GM19438 (cell line): Measurements from ENCODE around the gene DAZAP1.

Source experiments
- ATAC-seq: cut with Tn5 transposase; IDR thresholded peaks from one replicate; pipeline ENCODE4 v1.9.1; 2021; ENCODE audit warnings: low read depth; ENCODE audit not compliant: unreplicated experiment

The DAZAP1 gene

DNA sequence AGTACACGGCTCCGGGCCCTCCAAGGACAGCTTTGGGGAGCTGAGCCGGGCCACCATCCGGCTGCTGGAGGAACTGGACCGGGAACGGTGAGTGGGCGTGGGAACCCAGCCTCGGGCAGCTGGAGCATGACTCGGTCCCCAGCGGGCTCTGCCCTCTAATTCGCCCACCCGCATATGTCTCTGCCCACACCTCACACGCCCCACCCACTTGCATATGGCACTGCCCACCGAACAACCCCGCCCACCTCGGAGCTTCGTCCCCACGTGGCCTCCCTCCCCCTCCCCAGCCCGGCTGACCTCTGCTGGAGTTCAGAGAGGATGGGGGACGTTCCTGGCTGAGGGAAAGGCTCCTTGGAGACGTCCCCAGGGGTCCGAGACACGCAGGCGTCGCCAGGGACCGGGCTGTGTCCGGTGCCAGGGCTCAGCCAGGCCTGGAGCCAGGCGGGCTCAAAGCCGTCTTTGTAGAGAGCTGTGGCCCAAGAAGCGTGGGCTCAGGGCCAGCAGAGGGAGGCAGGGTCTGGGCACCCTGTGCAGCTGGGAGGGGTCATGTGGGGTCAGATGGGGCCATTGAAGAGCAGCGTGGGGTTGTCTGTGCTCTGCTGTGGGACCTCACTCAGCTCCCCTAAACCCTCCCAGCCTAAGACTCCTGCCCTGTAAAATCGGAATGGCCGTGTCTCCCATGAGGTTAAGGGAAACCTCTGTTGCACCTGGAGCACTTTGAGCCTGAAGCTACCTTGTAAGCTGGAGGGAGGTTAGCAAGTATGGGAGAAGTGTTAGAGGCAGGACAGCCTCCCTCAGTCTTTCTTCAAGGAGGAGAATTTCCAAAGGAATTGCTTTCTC is 46.4 kb downstream of the DAZAP1 start:
- no peak for ATAC-seq

DNA sequence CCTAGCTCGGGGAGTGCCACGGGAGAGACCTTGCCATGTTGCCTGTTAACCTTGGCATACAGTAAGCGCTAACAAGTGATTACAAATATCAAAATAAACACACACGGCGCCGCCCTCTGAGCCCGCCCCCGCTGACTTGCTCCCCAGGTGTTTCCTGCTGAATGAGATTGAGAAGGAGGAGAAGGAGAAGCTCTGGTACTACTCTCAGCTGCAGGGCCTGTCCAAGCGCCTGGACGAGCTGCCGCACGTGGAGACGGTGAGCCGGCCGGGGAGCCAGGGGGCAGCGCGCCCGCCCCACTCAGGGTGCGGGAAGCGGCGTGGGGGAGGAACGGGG is 47.6 kb downstream of the DAZAP1 start:
- no peak for ATAC-seq

DNA sequence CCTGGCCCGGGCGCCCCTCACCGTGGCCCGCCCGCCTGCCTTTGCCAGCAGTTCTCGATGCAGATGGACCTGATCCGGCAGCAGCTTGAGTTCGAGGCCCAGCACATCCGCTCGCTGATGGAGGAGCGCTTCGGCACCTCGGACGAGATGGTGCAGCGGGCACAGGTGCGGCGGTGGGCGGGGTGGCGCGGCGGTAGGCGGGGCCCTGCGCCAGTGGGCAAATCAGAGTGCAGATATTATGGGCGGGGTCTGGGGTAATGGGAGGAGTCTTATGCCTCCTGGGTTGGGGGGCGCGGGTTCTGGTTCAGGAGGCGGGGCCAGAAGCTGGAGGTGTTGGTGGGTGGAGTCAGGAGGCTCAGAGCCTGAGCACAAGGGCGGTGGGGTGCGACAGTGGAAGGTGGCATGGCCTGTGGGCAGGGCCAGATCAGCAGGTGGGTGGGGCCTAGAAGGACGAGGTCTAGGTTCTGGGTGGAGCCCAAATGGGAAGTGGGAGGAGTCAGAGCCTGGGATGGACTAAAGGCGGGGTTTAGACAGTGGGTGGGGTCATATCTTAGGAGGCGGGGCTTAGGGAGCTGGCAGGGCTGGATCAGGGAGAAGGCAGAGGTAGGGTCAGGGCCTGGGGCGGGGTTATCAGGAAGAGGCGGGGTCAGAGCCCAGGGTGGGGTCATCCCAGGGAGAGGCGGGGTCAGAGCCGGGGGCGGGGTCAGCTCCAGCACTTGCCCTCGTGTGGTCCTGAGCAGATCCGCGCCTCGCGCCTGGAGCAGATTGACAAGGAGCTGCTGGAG is 48.1 kb downstream of the DAZAP1 start:
- no peak for ATAC-seq

DNA sequence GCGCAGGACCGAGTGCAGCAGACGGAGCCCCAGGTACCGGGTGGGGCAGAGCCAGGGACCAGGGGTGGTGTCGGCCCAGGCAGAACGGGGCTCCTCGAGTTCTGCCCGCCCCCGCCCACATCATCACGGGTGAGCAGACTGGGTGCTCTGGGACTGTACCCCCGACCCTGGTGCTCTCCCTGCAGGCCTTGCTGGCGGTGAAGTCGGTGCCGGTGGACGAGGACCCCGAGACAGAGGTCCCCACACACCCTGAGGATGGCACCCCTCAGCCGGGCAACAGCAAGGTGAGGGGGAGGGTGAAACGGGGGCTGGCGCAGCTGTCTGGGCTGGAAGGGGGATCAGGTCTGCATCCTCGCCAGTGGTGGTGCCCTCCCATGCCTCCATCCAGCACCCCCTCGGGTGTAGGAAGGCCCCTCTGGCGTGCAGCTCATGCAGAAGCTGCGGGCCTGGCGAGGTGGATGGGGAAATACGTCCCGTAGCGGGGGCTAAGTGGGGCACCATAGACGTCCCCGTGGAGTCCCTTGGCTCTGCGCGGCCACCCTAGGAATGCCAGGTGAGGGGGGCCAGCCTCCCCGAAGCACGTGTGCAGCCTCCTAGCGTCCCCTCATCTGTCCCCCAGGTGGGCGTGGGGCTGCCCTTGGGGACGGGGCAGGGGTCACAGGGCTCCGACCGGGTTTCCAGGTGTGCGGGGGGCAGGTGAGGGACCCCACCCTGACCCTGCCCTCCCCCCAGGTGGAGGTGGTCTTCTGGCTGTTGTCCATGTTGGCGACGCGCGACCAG is 48.9 kb downstream of the DAZAP1 start:
- no peak for ATAC-seq

DNA sequence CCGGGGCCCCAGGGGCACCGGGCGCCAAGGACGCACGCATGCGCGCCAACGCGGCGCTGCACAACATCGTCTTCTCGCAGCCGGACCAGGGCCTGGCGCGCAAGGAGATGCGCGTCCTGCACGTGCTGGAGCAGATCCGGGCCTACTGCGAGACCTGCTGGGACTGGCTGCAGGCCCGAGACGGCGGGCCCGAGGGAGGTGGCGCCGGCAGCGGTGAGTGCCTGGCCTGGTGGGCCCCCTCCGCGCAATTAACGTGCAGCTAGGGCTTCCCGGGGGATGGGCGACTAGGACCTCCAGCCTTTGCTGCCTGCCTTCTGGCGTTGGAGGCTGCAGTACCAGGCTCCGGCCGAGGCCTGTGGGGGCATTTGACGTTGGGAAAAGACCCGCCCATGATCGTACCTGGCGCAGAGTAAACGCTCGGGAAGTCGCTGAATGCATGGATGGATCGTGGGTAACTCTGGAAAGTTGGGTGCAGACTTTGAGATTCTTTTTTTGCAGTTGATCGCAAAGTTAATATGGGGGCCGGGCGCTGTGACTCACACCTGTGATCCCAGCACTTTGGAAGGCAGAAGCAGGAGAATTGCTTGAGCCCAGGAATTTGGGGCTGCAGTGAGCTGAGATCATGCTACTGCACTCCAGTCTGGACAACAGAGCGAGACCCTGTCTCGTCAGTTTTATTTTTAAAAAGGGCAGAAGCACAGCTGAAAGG is 49.8 kb downstream of the DAZAP1 start:
- ATAC-seq = no peak

DNA sequence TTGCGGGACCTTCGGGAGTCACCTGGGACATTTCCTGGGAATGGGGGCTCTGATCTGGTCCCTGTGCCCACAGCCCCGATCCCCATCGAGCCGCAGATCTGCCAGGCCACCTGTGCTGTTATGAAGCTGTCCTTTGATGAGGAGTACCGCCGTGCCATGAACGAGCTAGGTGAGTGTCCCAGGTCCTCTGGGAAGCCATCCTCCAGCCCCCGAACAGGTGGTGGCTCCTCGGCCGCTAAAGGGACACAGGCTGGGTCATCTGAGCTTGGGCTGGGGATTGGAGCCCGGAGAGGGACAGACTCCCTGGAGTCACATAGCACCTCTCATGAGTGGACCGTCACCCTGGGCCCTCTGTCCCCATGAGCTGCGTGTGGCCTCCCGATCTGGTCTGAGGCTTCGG is 50.5 kb downstream of the DAZAP1 start:
- ATAC-seq = no peak

DNA sequence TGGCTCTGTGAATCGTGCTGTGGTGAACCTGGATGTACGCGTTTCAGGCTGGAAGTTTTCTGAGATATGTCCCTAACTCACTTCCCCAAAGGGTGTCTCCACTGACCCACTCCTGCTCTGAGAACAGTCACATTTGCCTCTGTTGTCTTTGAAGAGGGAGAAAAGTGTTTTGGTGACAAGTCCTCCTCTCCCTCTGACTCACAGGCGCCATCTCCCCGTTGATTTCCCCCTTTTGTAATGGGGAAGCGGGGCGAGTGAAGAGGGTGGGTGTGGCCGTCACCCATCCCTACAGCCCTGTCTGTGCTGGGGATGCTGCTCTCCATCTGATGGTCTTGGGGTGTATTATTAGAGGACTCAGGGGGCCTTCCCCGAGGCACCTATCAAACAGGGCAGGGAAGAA is 52.1 kb downstream of the DAZAP1 start:
- ATAC-seq = no peak

DNA sequence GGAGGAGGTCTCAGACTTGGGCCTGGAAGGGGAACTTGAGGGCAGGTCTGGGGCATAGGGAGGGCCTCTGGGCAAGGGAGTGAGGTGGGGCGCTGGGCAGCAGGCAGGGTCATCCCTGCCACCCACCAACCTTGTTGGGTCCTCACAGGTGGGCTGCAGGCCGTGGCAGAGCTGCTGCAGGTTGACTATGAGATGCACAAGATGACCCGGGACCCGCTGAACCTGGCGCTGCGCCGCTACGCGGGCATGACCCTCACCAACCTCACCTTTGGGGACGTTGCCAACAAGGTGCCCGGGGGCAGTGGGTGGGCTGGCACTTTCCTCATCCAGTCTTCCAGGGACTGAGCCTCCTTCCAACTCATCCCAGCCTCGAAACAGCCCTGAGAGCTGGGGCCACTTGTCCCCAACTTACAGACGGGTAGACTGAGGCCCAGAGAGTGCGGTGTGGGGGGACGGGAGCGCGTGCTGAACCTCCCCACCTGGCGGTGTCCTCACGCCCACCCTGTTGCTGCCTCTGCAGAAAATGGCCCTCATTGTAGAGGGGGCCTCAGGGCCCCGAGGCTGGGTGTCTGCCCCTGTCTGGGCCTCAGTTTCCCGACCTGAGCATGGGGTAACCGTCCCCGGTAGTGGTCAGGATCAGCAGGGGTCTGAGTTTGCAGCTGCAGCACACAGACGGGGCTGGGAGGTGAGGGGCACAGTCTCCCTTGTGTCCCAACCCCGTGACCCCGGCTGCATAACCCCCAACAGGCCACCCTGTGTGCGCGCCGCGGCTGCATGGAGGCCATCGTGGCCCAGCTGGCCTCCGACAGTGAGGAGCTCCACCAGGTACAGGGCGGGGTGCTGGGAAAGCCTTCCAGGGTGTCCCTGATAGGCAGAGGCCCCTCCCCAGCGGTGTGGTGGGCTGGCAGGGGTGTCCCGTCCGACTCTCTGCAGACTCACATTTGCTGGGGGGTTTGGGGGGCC is 52.9 kb downstream of the DAZAP1 start:
- no peak for ATAC-seq

DNA sequence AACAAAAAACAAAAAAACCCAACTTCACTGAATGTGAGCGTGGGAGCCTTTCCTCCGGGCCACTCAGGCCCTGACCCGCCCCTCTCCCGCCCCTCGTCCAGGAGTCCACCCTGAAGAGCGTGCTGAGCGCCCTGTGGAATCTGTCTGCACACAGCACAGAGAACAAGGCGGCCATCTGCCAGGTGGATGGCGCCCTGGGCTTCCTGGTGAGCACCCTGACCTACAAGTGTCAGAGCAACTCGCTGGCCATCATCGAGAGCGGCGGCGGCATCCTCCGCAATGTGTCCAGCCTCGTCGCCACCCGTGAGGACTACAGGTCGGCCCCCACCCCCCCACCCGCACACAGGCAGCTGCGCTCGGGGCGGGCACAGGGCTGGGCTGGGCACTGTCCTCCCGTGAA is 54.5 kb downstream of the DAZAP1 start:
- no peak for ATAC-seq

DNA sequence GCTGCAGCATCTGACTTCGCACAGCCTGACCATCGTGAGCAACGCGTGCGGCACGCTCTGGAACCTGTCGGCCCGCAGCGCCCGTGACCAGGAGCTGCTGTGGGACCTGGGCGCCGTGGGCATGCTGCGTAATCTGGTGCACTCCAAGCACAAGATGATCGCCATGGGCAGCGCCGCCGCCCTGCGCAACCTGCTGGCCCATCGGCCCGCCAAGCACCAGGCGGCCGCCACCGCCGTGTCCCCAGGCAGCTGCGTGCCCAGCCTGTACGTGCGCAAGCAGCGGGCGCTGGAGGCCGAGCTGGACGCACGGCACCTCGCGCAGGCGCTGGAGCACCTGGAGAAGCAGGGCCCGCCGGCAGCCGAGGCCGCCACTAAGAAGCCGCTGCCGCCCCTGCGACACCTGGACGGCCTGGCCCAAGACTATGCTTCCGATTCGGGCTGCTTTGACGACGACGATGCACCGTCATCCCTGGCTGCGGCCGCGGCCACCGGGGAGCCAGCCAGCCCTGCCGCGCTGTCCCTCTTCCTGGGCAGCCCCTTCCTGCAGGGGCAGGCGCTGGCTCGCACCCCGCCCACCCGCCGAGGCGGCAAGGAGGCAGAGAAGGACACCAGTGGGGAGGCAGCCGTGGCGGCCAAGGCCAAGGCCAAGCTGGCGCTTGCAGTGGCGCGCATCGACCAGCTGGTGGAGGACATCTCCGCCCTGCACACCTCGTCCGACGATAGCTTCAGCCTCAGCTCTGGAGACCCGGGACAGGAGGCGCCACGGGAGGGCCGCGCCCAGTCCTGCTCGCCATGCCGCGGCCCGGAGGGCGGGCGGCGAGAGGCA is 58.0 kb downstream of the DAZAP1 start:
- no peak for ATAC-seq

DNA sequence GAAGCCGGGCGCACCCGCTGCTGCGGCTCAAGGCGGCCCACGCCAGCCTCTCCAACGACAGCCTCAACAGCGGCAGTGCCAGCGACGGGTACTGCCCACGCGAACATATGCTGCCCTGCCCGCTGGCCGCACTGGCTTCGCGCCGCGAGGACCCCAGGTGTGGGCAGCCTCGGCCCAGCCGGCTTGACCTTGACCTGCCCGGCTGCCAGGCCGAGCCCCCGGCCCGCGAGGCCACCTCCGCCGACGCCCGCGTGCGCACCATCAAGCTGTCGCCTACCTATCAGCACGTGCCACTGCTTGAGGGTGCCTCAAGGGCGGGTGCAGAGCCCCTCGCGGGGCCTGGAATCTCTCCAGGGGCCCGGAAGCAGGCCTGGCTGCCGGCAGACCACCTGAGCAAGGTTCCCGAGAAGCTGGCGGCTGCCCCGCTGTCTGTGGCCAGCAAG is 58.7 kb downstream of the DAZAP1 start:
- no peak for ATAC-seq

DNA sequence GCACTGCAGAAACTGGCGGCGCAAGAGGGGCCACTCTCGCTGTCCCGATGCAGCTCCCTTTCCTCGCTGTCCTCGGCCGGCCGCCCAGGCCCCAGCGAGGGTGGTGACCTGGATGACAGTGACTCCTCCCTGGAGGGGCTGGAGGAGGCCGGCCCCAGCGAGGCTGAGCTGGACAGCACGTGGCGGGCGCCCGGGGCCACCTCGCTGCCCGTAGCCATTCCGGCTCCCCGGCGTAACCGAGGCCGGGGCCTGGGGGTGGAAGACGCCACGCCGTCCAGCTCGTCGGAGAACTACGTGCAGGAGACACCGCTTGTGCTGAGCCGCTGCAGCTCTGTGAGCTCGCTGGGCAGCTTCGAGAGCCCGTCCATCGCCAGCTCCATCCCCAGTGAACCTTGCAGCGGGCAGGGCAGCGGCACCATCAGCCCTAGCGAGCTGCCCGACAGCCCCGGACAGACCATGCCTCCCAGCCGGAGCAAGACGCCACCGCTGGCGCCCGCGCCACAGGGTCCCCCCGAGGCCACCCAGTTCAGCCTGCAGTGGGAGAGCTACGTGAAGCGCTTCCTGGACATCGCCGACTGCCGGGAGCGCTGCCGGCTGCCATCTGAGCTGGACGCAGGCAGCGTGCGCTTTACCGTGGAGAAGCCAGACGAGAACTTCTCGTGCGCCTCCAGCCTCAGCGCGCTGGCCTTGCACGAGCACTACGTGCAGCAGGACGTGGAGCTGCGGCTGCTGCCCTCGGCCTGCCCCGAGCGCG is 59.3 kb downstream of the DAZAP1 start:
- no peak for ATAC-seq

DNA sequence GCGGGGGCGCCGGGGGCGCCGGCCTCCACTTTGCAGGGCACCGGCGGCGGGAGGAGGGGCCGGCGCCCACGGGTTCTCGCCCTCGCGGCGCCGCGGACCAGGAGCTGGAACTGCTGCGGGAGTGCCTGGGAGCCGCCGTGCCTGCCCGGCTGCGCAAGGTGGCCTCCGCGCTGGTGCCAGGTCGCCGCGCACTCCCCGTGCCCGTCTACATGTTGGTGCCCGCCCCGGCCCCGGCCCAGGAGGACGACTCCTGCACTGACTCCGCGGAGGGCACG is 59.8 kb downstream of the DAZAP1 start:
- no peak for ATAC-seq

DNA sequence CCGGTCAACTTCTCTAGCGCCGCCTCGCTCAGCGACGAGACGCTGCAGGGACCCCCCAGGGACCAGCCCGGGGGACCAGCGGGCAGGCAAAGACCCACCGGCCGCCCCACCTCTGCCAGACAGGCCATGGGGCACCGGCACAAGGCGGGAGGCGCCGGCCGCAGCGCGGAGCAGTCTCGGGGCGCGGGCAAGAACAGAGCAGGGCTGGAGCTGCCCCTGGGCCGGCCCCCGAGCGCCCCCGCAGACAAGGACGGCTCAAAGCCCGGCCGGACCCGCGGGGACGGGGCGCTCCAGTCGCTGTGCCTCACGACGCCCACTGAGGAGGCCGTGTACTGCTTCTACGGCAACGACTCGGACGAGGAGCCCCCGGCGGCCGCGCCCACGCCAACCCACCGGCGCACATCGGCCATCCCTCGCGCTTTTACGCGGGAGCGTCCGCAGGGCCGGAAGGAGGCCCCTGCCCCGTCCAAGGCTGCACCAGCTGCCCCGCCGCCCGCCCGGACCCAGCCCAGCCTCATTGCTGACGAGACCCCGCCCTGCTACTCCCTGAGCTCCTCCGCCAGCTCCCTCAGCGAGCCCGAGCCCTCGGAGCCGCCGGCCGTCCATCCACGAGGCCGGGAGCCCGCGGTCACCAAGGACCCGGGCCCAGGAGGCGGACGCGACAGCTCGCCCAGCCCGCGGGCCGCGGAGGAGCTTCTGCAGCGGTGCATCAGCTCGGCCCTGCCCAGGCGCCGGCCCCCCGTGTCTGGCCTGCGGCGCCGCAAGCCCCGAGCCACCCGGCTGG is 60.3 kb downstream of the DAZAP1 start:
- no peak for ATAC-seq

DNA sequence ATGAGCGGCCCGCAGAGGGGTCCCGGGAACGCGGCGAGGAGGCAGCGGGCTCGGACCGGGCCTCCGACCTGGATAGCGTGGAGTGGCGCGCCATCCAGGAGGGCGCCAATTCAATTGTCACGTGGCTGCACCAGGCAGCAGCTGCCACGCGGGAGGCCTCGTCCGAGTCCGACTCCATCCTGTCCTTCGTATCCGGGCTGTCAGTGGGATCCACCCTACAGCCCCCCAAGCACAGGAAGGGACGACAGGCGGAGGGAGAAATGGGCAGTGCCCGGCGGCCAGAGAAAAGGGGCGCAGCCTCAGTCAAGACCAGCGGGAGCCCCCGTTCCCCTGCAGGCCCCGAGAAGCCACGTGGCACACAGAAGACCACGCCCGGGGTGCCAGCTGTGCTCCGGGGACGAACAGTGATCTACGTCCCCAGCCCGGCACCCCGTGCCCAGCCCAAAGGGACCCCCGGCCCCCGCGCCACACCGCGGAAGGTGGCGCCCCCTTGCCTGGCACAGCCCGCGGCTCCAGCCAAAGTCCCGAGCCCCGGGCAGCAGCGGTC is 61.0 kb downstream of the DAZAP1 start:
- no peak for ATAC-seq

DNA sequence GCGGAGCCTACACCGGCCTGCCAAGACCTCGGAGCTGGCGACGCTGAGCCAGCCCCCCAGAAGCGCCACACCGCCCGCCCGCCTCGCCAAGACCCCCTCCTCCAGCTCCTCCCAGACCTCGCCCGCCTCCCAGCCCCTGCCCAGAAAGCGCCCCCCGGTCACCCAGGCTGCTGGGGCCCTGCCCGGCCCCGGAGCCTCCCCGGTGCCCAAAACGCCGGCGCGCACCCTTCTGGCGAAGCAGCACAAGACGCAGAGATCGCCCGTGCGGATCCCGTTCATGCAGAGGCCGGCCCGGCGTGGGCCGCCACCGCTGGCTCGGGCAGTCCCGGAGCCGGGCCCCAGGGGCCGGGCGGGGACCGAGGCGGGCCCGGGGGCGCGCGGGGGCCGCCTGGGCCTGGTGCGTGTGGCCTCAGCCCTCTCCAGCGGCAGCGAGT is 61.5 kb downstream of the DAZAP1 start:
- no peak for ATAC-seq
